Rectal smooth muscle tissue (tissue), 1 donor: ENCODE measurements around the gene DOCK3.
"Not testable (repeated sequence)": the region's sequence is repeated elsewhere in the genome, so short reads cannot be mapped to it uniquely, and the experiment has no call there.

Source experiments
- H3K27ac ChIP-seq: one replicate; pipeline ENCODE4 v1.7.0; 2013; ENCODE audit warnings: low read depth, low read length, inconsistent platforms
- H3K27me3 ChIP-seq: one replicate; pipeline ENCODE4 v1.7.0; 2013; ENCODE audit warnings: low read length; ENCODE audit not compliant: control insufficient read depth, insufficient read depth
- H3K36me3 ChIP-seq: one replicate; pipeline ENCODE4 v1.7.0; 2013; ENCODE audit warnings: low read length; ENCODE audit not compliant: control insufficient read depth, insufficient read depth
- H3K4me1 ChIP-seq: one replicate; pipeline ENCODE4 v1.7.0; 2013; ENCODE audit warnings: low read length; ENCODE audit not compliant: control insufficient read depth, insufficient read depth
- H3K4me3 ChIP-seq: one replicate; pipeline ENCODE4 v1.7.0; 2013; ENCODE audit warnings: low read length
- H3K9ac ChIP-seq: one replicate; pipeline ENCODE4 v1.7.0; 2013; ENCODE audit warnings: low read length

The DOCK3 gene

DNA sequence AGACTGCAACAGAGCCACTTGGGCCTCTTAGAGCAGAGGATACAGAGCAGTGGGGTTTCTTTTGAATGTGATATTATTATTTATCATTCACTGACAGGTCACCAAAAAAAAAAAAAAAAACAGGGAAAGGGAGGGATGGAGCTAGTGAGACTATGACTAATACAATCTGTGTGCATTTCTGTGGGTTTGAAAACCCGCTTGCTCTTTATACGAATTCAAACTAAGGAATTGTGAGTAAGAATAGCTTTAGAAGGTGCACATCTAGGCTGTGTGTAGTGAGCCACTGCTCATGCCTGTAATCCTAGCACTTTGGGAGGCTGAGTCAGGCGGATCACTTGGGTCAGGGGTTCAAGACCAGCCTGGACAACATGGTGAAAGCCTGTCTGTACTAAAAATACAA, 523.8 kb downstream of the DOCK3 start:
- no peak overlapping the region for H3K9ac ChIP-seq
- no peaks in the 10 kb centered on the region for H3K27me3 ChIP-seq
- no peaks in the 10 kb centered on the region for H3K36me3 ChIP-seq
- H3K27ac ChIP-seq, result no peak overlapping the region
- no peak overlapping the region for H3K4me3 ChIP-seq
- H3K4me1 ChIP-seq, result no peaks in the 10 kb centered on the region

DNA sequence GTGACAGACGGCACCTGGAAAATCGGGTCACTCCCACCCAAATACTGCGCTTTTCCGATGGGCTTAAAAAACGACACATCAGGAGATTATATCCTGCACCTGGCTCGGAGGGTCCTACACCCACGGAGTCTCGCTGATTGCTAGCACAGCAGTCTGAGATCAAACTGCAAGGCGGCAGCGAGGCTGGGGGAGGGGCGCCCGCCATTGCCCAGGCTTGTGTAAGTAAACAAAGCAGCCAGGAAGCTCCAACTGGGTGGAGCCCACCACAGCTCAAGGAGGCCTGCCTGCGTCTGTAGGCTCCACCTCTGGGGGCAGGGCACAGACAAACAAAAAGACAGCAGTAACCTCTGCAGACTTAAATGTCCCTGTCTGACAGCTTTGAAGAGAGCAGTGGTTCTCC, 524.6 kb downstream of the DOCK3 start:
- H3K36me3 ChIP-seq, H3K9ac ChIP-seq, H3K4me1 ChIP-seq, H3K27ac ChIP-seq, H3K27me3 ChIP-seq, H3K4me3 ChIP-seq: not testable (repeated sequence)

DNA sequence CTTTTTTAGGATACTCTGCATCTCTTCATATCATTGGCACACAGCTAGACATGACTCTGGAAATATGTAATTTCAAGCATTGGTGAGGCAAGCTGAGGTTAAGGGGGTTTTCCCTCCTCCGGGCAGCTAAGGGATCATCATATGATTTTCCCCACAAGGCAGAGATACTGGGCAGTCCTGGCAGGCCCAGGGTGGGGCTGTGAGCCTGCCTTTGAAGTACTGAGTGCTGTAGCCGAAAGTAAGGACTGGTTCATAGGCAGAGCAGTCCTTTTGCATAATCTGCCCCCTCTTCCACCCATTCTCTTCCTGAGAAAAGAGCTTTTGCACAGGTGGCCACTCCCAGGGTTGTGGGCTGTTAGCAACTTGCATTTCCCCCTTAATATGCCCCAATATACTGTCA, 541.6 kb downstream of the DOCK3 start:
- Histone ChIP-seq H3K36me3 (no peaks in the 10 kb centered on the region), H3K4me3 (no peak overlapping the region), H3K27ac (no peak overlapping the region), H3K27me3 (no peaks in the 10 kb centered on the region), H3K4me1 (no peaks in the 10 kb centered on the region), H3K9ac (no peak overlapping the region)

DNA sequence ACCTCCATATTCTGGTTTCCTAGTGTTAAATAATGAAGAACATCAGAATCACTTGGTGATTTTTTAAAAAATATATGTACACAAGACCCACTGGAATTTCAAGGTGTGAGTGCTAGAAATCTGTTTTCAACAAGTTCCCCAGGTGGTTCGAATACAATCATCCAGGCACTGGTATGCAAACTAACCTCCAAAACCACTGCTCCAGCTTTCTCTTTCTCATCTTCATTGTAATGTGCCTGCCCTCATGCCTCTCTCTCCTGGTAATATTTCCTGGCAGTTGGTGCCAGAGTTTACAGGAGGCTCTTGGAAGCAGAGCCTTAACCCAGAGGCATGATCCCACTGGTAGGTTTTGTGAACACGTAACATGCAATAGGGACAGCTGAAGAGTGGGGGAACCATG, 547.2 kb downstream of the DOCK3 start:
- no peak overlapping the region for H3K9ac ChIP-seq
- no peaks in the 10 kb centered on the region for H3K36me3 ChIP-seq
- H3K27ac ChIP-seq, result no peak overlapping the region
- H3K4me3 ChIP-seq, result no peak overlapping the region
- no peaks in the 10 kb centered on the region for H3K4me1 ChIP-seq
- no peaks in the 10 kb centered on the region for H3K27me3 ChIP-seq

DNA sequence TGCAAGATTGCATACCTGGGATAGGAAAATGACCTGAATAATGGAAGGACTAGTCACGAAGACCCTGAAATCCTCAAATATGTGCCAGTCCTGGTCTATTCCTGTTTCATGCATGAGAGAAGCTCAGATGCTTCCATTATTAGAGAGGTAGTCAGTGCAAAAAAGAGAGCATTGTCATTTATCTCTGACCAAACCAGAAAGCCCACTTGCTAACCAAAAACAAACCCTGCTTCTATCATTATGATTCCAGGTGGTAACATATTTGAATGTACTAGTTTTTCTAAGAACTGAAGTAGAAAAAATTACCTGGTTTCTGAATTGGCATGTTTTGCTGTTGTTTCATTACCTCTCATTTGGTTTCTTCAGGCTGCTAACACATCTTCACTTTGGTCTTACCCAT, 549.6 kb downstream of the DOCK3 start:
- Histone ChIP-seq H3K36me3 (no peaks in the 10 kb centered on the region), H3K4me1 (no peaks in the 10 kb centered on the region), H3K4me3 (no peak overlapping the region), H3K9ac (no peak overlapping the region), H3K27ac (no peak overlapping the region), H3K27me3 (no peaks in the 10 kb centered on the region)

DNA sequence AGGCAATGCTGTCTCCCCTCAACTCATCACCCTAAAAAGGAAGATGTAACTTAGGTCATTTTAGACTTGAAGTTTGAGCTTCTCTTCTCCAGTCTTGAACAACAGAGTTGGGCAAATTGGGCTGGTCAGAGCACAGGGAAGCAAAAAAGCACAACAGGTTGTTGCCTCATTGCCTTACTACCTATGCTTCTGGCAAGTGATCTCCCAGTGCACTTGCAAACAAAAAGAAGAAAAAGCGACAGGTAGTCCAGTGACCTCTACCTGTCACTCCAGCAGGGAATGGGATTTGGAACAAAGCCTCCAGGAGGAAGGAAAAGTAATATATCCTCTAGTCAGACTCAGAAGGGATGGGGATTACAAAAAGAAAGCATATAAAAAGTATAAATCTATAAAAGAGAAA, 550.1 kb downstream of the DOCK3 start:
- H3K27me3 ChIP-seq, result no peaks in the 10 kb centered on the region
- no peak overlapping the region for H3K4me3 ChIP-seq
- no peaks in the 10 kb centered on the region for H3K36me3 ChIP-seq
- H3K27ac ChIP-seq, result no peak overlapping the region
- H3K9ac ChIP-seq, result no peak overlapping the region
- no peaks in the 10 kb centered on the region for H3K4me1 ChIP-seq

DNA sequence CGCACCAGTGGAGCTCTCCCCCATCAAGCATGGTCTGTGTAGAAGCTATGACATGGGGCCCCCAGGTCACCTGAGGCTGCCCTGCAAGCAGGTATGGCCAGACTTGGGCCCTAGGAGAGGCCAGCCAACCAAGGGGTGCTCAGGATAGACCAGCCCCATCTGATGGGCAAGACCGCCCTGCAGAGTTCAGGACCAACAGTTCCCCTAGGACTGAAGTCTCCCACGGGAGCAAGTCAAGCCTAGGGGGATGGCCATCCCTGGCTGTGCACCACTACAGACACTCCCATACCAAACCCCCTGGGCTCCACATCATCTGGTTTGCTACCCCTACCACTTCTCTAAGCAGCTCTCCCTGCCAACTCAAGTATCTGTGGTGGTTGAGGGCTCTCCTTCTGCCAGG, 568.2 kb downstream of the DOCK3 start:
- H3K36me3 ChIP-seq, result no peaks in the 10 kb centered on the region
- H3K4me3 ChIP-seq, result no peak overlapping the region
- H3K9ac ChIP-seq, result no peak overlapping the region
- no peak overlapping the region for H3K27ac ChIP-seq
- H3K27me3 ChIP-seq, result no peaks in the 10 kb centered on the region
- H3K4me1 ChIP-seq, result no peaks in the 10 kb centered on the region

DNA sequence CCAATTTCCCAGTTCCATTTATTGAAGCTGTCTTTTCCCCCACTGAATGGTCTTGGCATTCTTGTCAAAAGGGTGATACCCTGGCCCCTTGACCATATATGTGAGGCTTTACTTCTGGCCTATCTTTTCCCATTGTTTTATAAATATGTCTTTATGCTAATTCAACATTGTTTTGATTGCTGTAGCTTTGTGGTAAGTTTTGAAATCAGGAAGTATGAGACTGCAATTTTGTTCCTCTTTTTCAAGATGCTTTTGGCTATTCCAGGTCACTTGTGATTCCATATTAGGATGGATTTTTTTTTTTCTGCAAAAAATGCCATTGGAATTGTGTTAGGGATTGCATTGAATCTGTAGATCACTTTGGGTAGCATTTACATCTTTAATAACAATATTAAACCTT, 569.2 kb downstream of the DOCK3 start:
- Histone ChIP-seq H3K4me1 (no peaks in the 10 kb centered on the region), H3K27ac (no peak overlapping the region), H3K4me3 (no peak overlapping the region), H3K9ac (no peak overlapping the region), H3K36me3 (no peaks in the 10 kb centered on the region), H3K27me3 (no peaks in the 10 kb centered on the region)

DNA sequence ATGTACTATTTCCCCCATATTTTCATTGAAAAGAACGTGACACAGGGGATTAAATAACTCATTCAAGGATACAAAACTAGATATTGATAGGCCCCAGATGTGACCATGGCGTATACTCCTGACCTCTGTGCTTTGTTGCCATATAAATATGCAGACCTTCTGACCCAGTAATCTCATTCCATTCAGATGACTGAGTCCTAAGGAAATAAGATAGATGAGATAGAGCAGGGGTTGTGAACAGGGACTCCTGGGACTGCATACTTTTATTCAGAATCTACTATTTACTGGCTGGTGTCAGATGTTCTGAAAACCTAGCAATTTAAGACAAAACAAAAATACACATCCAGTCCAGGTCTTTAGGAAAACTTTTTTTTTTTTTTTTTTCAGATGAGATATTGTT, 571.1 kb downstream of the DOCK3 start:
- Histone ChIP-seq H3K4me1 (no peaks in the 10 kb centered on the region), H3K9ac (no peak overlapping the region), H3K4me3 (no peak overlapping the region), H3K27me3 (no peaks in the 10 kb centered on the region), H3K27ac (no peak overlapping the region), H3K36me3 (no peaks in the 10 kb centered on the region)

DNA sequence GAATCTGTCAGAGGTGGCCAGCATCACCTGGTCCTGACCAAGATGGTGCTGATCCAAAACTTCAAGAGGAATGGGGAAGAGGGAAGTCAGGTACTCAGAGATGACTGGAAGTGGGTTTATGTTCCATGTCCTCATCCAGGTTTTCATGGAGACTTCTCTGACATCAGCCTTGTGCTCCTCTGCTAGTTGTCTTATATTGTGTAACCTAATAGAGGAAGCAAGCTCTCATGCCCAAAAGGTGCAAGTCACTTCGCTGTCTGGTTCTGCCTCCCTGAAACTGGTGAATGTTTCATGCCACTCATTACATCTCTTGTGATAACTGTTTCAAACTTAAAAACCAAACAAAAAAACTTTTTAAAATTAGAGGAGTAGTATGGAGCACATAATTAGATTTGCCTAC, 583.1 kb downstream of the DOCK3 start:
- Histone ChIP-seq H3K4me1 (no peaks in the 10 kb centered on the region), H3K4me3 (no peak overlapping the region), H3K27me3 (no peaks in the 10 kb centered on the region), H3K36me3 (no peaks in the 10 kb centered on the region), H3K27ac (no peak overlapping the region), H3K9ac (no peak overlapping the region)

DNA sequence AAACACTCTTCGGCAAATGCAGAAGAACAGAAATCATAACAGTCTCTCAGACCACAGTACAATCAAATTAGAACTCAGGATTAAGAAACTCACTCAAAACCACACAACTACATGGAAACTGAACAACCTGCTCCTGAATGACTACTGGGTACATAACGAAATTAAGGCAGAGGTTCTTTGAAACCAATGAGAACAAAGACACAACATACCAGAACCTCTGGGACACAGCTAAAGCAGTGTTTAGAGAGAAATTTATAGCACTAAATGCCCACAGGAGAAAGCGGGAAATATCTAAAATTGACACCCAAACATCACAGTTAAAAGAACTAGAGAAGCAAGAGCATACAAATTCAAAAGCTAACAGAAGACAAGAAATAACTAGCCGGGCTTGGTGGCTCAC, 589.4 kb downstream of the DOCK3 start:
- H3K27ac ChIP-seq, H3K4me3 ChIP-seq, H3K4me1 ChIP-seq, H3K9ac ChIP-seq, H3K36me3 ChIP-seq, H3K27me3 ChIP-seq: not testable (repeated sequence)

DNA sequence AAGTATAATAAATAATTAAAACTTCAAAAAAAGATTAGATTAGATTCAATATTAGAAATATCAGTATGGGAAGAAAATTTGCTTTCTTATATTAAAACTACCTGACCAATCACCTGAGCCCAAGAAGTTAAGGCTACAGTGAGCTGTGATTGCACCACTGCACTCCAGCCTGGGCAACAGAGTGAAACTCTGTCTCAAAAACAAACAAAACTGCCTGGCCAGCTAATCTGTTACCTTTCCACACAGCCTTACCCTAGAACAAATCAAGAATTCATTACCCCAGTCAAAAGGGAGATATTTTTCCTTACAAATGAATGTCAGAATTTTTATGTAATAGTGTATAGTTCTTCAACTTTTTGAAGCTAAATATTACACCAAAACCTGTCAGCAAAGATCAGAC, 593.4 kb downstream of the DOCK3 start:
- Histone ChIP-seq H3K27me3 (no peaks in the 10 kb centered on the region), H3K4me1 (no peaks in the 10 kb centered on the region), H3K9ac (no peak overlapping the region), H3K27ac (no peak overlapping the region), H3K4me3 (no peak overlapping the region), H3K36me3 (no peaks in the 10 kb centered on the region)

DNA sequence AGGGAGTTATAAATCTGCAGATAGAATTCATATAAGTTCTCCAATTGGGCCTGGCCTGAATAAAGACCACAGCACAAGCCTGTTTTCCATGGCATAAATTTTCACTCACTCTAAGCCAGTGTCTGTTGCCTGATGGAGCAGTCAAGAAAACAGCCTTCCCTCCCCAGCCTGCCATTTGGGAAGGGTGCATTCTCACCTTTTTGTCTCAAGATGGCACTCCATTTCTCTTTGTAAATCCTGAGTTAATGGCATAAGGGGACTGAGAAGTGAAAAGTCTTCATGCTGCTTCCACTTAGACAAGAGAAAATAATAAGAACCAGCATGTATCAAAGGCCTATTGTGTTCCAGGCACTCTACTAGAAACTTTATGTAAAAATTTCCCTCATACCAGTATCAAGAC, 594.7 kb downstream of the DOCK3 start:
- Histone ChIP-seq H3K4me1 (no peaks in the 10 kb centered on the region), H3K4me3 (no peak overlapping the region), H3K36me3 (no peaks in the 10 kb centered on the region), H3K9ac (no peak overlapping the region), H3K27ac (no peak overlapping the region), H3K27me3 (no peaks in the 10 kb centered on the region)

DNA sequence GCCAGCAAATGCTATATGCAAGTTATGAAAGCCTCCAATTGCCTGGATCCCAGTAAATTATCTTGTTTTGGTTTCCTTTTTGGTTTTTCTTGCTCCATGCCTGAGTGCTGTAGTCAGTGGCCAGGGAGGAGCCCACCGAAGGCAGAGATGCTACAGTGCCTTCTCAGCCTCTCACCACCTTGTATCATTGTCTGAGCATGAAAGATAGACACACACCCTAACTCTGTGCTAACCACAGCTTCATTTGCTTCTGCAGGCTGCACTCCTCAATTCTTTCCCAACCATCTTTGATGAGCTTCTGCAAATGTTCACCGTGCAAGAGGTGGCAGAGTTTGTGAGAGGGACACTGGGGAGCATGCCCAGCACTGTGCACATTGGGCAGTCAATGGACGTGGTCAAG, 595.8 kb downstream of the DOCK3 start:
- Histone ChIP-seq H3K27ac (no peak overlapping the region), H3K4me3 (no peak overlapping the region), H3K27me3 (no peaks in the 10 kb centered on the region), H3K9ac (no peak overlapping the region), H3K36me3 (no peaks in the 10 kb centered on the region), H3K4me1 (no peaks in the 10 kb centered on the region)
